Activated naive CD4-positive, alpha-beta T cell treated with anti-CD3 and anti-CD28 coated beads, Interleukin-2, amount 10 ng/mL, durations not matched to agents 7 days and 5 days (primary cell): ENCODE data around the gene TRIM3.

Experiments used
- CTCF ChIA-PET: fragments of 350-600 bp; sonication (Branson Sonifier 250); formaldehyde crosslinking; loops from one replicate; lab custom pipeline; 2021; ENCODE audit warnings: antibody characterized with exemption; lab: Charles Lee
- DNase-seq: peaks from one replicate; pipeline ENCODE4 v3.0.0-alpha.2; 2020
- H3K27ac Mint-ChIP-seq: one replicate; pipeline ENCODE4 v1.8.0; 2021; ENCODE audit warnings: mild to moderate bottlenecking, moderate library complexity, mixed read lengths
- H3K27me3 Mint-ChIP-seq: one replicate; pipeline ENCODE4 v1.8.0; 2021; ENCODE audit warnings: mild to moderate bottlenecking, mixed read lengths
- H3K36me3 Mint-ChIP-seq: one replicate; pipeline ENCODE4 v1.8.0; 2021; ENCODE audit warnings: mixed read lengths
- H3K4me1 Mint-ChIP-seq: one replicate; pipeline ENCODE4 v1.8.0; 2021; ENCODE audit warnings: mixed read lengths
- H3K4me3 Mint-ChIP-seq: one replicate; pipeline ENCODE4 v1.8.0; 2021; ENCODE audit warnings: mild to moderate bottlenecking, moderate library complexity, mixed read lengths
- H3K9me3 Mint-ChIP-seq: one replicate; pipeline ENCODE4 v1.8.0; 2021; ENCODE audit warnings: mixed read lengths

TRIM3 gene

GRCh38 chr11:6400431-6401345 is 73.1 kb downstream of the TRIM3 start:
- Mint-ChIP-seq H3K9me3 (no peaks in the 10 kb centered on the region), H3K27ac (peak overlapping the region; percentile 81), H3K4me1 (peaks cover 67% of the 10 kb centered on the region), H3K27me3 (peaks cover 4% of the 10 kb centered on the region), H3K4me3 (no peak overlapping the region), H3K36me3 (peaks cover 63% of the 10 kb centered on the region)
- CTCF ChIA-PET = interaction anchor here (1.4 to 4.9 kb wide), 4 partner anchors 9 to 43 kb away, joined by 3 to 38 read pairs (median 18); partner anchors contain the start of gene SMPD1
- no peak for DNase-seq
